ENCODE data around the gene NBEA.
"Not testable (repeated sequence)": the region's sequence is repeated elsewhere in the genome, so short reads cannot be mapped to it uniquely, and the experiment has no call there.

Gene NBEA

DNA sequence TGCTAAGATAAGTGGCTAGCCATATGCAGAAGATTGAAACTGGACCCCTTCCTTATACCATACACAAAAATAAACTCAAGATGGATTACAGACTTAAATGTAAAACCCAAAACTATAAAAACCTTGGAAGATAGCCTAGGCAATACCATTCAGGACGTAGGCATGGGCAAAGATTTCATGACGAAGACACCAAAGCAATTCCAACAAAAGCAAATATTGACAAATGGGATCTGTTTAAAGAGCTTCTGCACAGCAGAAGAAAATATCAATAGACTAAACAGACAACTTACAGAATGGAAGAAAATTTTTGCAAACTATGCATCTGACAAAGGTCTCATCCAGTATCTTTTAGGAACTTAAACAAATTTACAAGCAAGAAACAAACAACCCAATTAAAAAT, 466.2 kb downstream of the NBEA start:
- H3K27me3 Mint-ChIP-seq; H3K27ac Mint-ChIP-seq (ENCODE audit: low read depth); DNase-seq (ENCODE audit: low spot score in 2 of 2); H3K4me3 Mint-ChIP-seq; ATAC-seq (replicated peaks; ENCODE audit: extremely low read depth, poor library complexity, severe bottlenecking); H3K36me3 Mint-ChIP-seq (ENCODE audit: insufficient read depth); H3K4me1 Mint-ChIP-seq: not testable (repeated sequence)
- H3K9me3 Mint-ChIP-seq = peaks cover 16% of the 10 kb centered on the region

DNA sequence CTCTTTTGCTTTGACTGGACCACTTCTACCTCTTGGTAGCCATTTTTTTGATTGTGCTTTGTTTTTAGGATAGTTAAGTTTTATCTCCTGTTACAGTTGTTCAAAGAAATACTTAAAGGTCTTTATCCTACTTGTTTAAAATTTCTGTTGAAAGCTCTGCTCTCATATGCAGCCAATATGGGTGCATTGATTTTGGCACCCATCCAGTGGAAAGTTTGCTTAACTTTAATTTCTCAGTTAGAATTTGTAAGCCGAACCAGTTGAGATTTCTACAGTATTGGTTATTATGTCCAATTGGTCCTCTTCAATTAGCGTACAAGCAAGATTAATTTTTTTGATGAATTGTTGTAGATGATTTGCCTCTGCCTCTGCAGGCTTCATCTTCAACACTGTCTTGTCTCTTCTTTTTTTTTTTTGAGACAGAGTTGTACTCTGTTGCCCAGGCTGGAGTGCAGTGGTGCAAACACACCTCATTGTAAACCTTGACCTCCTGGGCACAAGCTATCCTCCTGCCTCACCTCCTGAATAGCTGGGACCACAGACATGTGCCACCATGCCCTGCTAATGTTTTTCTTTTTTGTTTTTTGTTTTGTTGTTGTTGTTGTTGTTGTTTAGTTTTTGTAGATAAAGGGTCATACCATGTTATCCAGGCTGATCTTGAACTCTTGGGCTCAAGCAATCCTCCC, 469.1 kb downstream of the NBEA start:
- DNase-seq (ENCODE audit: low spot score in 2 of 2) = no peak
- peaks cover 10% of the 10 kb centered on the region for H3K9me3 Mint-ChIP-seq
- H3K4me3 Mint-ChIP-seq = no peak overlapping the region
- no peaks in the 10 kb centered on the region for H3K4me1 Mint-ChIP-seq
- no peak overlapping the region for H3K27ac Mint-ChIP-seq (ENCODE audit: low read depth)
- no peaks in the 10 kb centered on the region for H3K36me3 Mint-ChIP-seq (ENCODE audit: insufficient read depth)
- H3K27me3 Mint-ChIP-seq = no peaks in the 10 kb centered on the region
- ATAC-seq (replicated peaks; ENCODE audit: extremely low read depth, poor library complexity, severe bottlenecking) = no peak

DNA sequence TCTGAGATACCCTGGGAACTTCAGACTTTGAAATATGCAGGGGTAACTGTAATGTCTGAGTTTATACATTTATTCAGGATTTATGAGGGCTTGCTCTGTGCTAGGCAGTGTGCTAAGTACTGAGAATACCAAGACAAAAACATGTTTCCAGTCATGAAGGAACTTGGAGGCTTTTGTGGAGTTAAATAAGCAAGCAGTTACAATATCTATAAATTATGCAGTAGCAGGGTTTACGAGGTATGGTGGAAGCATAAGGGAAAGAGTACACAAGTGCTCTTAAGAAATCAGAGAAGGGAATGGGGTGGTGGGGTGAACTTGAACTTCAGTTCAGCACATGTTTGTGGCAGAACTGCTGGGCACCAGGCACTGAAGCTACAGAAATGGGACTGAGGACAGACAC, 506.4 kb downstream of the NBEA start:
- Mint-ChIP-seq H3K4me3 (no peak overlapping the region), H3K27me3 (no peaks in the 10 kb centered on the region), H3K4me1 (no peaks in the 10 kb centered on the region), H3K27ac (ENCODE audit: low read depth) (no peak overlapping the region), H3K9me3 (peaks cover 6% of the 10 kb centered on the region), H3K36me3 (ENCODE audit: insufficient read depth) (no peaks in the 10 kb centered on the region)
- ATAC-seq (replicated peaks; ENCODE audit: extremely low read depth, poor library complexity, severe bottlenecking) (no peak), DNase-seq (ENCODE audit: low spot score in 2 of 2) (no peak)

GRCh38 chr13:35449821-35450220, 507.8 kb downstream of the NBEA start:
- ATAC-seq (replicated peaks; ENCODE audit: extremely low read depth, poor library complexity, severe bottlenecking) = no peak
- no peaks in the 10 kb centered on the region for H3K4me1 Mint-ChIP-seq

GRCh38 chr13:35455022-35455421, 513.0 kb downstream of the NBEA start:
- no peak for ATAC-seq (replicated peaks; ENCODE audit: extremely low read depth, poor library complexity, severe bottlenecking)
- H3K9me3 Mint-ChIP-seq = peaks cover 4% of the 10 kb centered on the region
- no peaks in the 10 kb centered on the region for H3K36me3 Mint-ChIP-seq (ENCODE audit: insufficient read depth)

More at GRCh38 chr13:35449821-35450220, 507.8 kb downstream of the NBEA start:
- Mint-ChIP-seq H3K27me3 (no peaks in the 10 kb centered on the region), H3K4me3 (no peak overlapping the region), H3K9me3 (peaks cover 6% of the 10 kb centered on the region), H3K27ac (ENCODE audit: low read depth) (no peak overlapping the region), H3K36me3 (ENCODE audit: insufficient read depth) (no peaks in the 10 kb centered on the region)
- no peak for DNase-seq (ENCODE audit: low spot score in 2 of 2)

DNA sequence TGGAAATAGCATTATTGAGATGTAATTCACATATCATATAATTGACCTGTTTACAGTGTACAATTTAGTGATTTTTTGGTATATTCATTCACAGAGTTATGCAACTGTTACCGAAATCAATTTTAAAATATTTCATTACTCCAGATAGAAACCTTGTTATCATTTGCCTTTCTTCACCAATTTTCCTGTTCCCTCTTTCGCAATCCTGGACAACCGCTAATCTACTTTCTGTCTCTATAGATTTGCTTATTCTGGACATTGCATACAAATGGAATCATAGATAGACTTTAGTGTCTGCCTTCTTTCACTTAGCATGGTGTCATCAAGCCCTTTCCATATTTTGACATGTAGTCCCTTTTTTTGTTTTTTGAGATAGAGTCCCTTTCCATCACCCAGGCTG, 515.2 kb downstream of the NBEA start:
- ATAC-seq (replicated peaks; ENCODE audit: extremely low read depth, poor library complexity, severe bottlenecking) = no peak
- H3K27ac Mint-ChIP-seq (ENCODE audit: low read depth) = no peak overlapping the region

More at GRCh38 chr13:35455022-35455421, 513.0 kb downstream of the NBEA start:
- Mint-ChIP-seq H3K27me3 (no peaks in the 10 kb centered on the region), H3K4me1 (no peaks in the 10 kb centered on the region), H3K27ac (ENCODE audit: low read depth) (no peak overlapping the region), H3K4me3 (no peak overlapping the region)
- no peak for DNase-seq (ENCODE audit: low spot score in 2 of 2)

DNA sequence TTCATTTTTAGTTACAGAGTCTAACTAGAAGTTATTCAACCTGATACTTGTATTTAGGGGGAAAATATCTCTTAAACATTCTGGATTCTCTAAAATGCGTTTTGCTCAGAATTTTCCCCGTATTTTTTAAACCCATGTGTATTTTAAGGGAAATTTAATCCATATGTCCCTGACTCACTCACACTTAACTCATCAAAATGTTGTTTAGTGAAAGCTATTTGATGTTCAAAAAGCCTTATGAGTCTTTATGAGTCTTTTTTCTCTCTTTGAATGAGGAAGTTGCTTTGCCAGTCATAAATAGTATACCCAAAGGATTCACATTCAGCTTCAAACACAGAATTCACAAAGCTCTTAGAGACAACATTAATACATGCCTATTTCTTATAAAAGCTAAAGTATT, 518.0 kb downstream of the NBEA start:
- H3K4me1 Mint-ChIP-seq = no peaks in the 10 kb centered on the region
- peaks cover 16% of the 10 kb centered on the region for H3K9me3 Mint-ChIP-seq
- H3K27me3 Mint-ChIP-seq = no peaks in the 10 kb centered on the region
- H3K36me3 Mint-ChIP-seq (ENCODE audit: insufficient read depth) = no peaks in the 10 kb centered on the region
- ATAC-seq (replicated peaks; ENCODE audit: extremely low read depth, poor library complexity, severe bottlenecking) (no peak), DNase-seq (ENCODE audit: low spot score in 2 of 2) (no peak)
- no peak overlapping the region for H3K4me3 Mint-ChIP-seq
- no peak overlapping the region for H3K27ac Mint-ChIP-seq (ENCODE audit: low read depth)

More for the DNA sequence above, 515.2 kb downstream of the NBEA start:
- peaks cover 9% of the 10 kb centered on the region for H3K9me3 Mint-ChIP-seq
- no peaks in the 10 kb centered on the region for H3K36me3 Mint-ChIP-seq (ENCODE audit: insufficient read depth)
- H3K4me1 Mint-ChIP-seq = no peaks in the 10 kb centered on the region
- no peaks in the 10 kb centered on the region for H3K27me3 Mint-ChIP-seq
- H3K4me3 Mint-ChIP-seq = no peak overlapping the region
- no peak for DNase-seq (ENCODE audit: low spot score in 2 of 2)

GRCh38 chr13:35465371-35465770, 523.3 kb downstream of the NBEA start:
- Mint-ChIP-seq H3K27ac (ENCODE audit: low read depth) (no peak overlapping the region), H3K27me3 (peaks cover 8% of the 10 kb centered on the region), H3K36me3 (ENCODE audit: insufficient read depth) (no peaks in the 10 kb centered on the region), H3K4me1 (no peaks in the 10 kb centered on the region), H3K4me3 (no peak overlapping the region), H3K9me3 (peaks cover 13% of the 10 kb centered on the region)
- ATAC-seq (replicated peaks; ENCODE audit: extremely low read depth, poor library complexity, severe bottlenecking) = no peak
- no peak for DNase-seq (ENCODE audit: low spot score in 2 of 2)

- Mint-ChIP-seq H3K4me3 (no peak overlapping the region), H3K36me3 (ENCODE audit: insufficient read depth) (no peaks in the 10 kb centered on the region), H3K9me3 (no peaks in the 10 kb centered on the region), H3K4me1 (no peaks in the 10 kb centered on the region), H3K27me3 (peaks cover 10% of the 10 kb centered on the region), H3K27ac (ENCODE audit: low read depth) (no peak overlapping the region)
- no peak for DNase-seq (ENCODE audit: low spot score in 2 of 2)
- ATAC-seq (replicated peaks; ENCODE audit: extremely low read depth, poor library complexity, severe bottlenecking) = no peak
Measured at GRCh38 chr13:35468195-35468594, 526.1 kb downstream of the NBEA start.

DNA sequence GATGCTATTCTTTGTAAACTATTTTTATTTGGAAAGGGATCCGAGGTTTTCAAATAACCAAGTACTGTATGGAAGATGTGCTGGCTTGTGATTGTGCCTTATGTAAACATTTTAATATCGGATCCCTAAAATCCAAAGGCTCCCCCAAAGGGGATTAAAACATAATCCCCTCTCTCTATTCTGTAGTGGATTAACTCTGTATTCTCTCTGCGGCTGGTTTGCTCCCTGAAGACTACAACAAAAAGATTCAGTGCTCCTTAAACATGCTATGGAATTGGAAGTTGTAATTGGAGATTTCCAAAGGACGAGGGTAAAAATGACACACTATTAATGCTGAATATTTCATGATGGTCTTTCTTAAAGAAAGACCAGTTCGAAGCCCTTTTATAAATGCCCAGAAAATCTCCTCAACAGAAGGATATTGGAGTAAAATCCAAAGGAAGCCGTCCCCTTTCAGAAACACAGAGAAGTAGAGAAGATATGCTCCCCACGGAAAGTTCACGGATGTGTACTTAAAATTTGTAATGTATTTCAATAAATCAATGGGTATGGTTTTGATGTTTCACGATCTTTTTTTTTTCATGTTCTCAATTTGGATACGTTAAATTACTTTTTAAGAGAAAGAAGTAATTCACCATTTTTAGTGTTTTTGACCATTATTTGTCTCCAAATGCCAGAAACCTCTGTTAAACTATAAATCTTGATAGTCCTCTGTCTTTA, 527.9 kb downstream of the NBEA start:
- Mint-ChIP-seq H3K4me1 (no peaks in the 10 kb centered on the region), H3K36me3 (ENCODE audit: insufficient read depth) (no peaks in the 10 kb centered on the region), H3K9me3 (peaks cover 5% of the 10 kb centered on the region), H3K4me3 (no peak overlapping the region), H3K27ac (ENCODE audit: low read depth) (no peak overlapping the region), H3K27me3 (peaks cover 19% of the 10 kb centered on the region)
- DNase-seq (ENCODE audit: low spot score in 2 of 2) = no peak
- no peak for ATAC-seq (replicated peaks; ENCODE audit: extremely low read depth, poor library complexity, severe bottlenecking)

DNA sequence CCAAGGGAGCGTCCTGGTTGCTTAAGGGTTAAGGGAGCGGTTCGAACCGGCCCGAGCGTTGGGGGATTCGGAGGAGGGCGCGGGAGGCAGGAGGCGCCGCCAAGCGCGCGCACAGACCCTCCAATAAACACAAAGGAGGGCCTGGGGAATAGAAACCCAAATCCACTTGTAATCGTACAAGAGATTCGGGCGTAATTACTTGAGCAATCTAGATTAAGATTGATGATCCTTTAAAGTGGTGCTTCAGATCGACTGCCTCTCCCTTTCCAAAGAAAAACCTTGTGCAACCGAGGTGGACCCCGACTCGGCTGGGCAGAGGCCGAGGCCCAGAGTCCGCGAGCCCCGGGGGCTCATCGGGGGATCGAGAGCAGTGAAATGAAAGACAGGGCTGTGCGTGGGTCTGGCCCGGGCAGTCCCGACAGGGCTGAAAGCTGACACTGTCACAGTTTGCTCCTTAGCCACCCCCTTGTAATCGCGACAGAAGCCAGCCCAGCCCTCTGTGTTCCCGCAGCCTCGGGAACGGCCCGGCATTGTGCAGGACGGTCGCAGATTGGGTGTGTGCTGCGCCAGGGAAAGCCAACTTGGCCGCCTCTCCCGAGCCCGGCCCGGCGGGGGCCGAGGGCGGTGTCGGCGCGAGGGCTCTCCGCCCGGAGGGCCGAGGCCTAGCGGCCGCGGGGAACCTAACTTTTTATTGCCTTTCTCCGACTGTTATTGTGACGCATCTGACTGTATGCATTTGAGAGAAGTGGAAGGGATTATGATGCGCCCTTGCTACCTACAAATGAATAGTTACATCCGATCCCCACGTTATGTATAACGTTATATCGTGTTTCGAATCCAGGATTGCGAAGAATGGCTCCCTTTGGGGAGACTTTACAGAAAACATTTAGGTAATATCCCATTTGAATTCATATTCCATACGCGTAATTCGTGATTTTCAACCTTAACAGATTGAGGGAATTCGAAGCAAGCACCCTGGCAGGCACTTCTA, 528.9 kb downstream of the NBEA start:
- Mint-ChIP-seq H3K36me3 (ENCODE audit: insufficient read depth) (no peaks in the 10 kb centered on the region), H3K27ac (ENCODE audit: low read depth) (no peak overlapping the region), H3K4me3 (no peak overlapping the region), H3K27me3 (peaks cover 29% of the 10 kb centered on the region), H3K9me3 (peaks cover 5% of the 10 kb centered on the region), H3K4me1 (no peaks in the 10 kb centered on the region)
- ATAC-seq (replicated peaks; ENCODE audit: extremely low read depth, poor library complexity, severe bottlenecking) (no peak), DNase-seq (ENCODE audit: low spot score in 2 of 2) (no peak)

DNA sequence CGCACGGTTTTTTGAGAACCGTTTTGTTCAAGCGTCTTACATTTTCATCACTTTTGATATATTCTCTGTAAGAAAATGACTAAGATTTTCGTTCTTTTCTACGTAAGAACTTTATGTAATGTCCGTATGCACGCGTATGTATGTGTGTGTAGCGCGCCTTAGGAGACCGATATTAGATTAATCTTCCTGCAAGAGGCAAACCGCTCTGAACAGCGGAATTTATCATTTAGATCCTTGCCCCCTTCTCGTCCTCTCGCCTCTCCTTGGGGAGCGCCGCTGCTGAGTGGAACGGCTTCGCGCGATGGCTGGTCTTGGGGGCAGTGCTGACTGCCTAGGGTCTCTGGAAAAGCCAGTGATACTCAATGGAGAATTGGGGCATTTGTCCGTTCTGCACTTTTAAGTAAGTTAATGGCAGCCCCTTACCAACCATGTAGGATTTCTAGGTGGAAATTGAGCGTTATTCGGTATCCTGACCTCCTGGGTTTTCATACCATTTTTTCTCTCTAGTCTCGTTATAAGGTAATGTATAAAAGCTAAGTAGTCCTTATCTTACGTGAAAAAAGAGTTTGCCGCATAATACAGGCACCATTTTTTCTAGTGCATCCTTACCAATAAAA, 529.7 kb downstream of the NBEA start:
- no peaks in the 10 kb centered on the region for H3K4me1 Mint-ChIP-seq
- no peak overlapping the region for H3K4me3 Mint-ChIP-seq
- DNase-seq (ENCODE audit: low spot score in 2 of 2) = no peak
- peaks cover 37% of the 10 kb centered on the region for H3K27me3 Mint-ChIP-seq
- H3K9me3 Mint-ChIP-seq = peaks cover 5% of the 10 kb centered on the region
- ATAC-seq (replicated peaks; ENCODE audit: extremely low read depth, poor library complexity, severe bottlenecking) = no peak
- no peaks in the 10 kb centered on the region for H3K36me3 Mint-ChIP-seq (ENCODE audit: insufficient read depth)
- H3K27ac Mint-ChIP-seq (ENCODE audit: low read depth) = no peak overlapping the region

Data from central memory CD8-positive, alpha-beta T cell (primary cell).